Uterus (tissue), 2 donors: ENCODE measurements around the gene GPATCH2.

Experiments
- CTCF ChIP-seq, 4 experiments: fragments of 200-600 bp in 2 of 4; fragments of 450-650 bp in 2 of 4; sonication (generic) in 2 of 4; IDR thresholded peaks; one replicate each; pipeline ENCODE4 v1.5.1; 2016 to 2019; ENCODE audit warnings: antibody characterized with exemption in 4 of 4, mild to moderate bottlenecking in 2 of 4, moderate library complexity in 1 of 4
- POLR2A ChIP-seq, 2 donors: fragments of 450-650 bp; IDR thresholded peaks; one replicate each; pipeline ENCODE4 v1.6.1; 2016; ENCODE audit warnings: antibody characterized with exemption in 2 of 2, mild to moderate bottlenecking in 1 of 2, moderate library complexity in 1 of 2

- TF ChIP-seq CTCF (IDR thresholded peaks at IDR 0.05), result no peak
- no peak for TF ChIP-seq POLR2A (IDR thresholded peaks at IDR 0.05)
These were observed 173.9 kb downstream of the GPATCH2 start for GRCh38 chr1:217457016-217457415.
